Muscle layer of colon (tissue), 2 donors: ENCODE data around the gene MFSD2B.

Experiments
- H3K27ac ChIP-seq: one replicate; pipeline ENCODE4 v1.7.0; 2013; ENCODE audit warnings: low read depth, mild to moderate bottlenecking, low read length, moderate library complexity
- H3K27me3 ChIP-seq, 2 donors: one replicate each; pipeline ENCODE4 v1.7.0; 2013; ENCODE audit warnings: low read length in 2 of 2, mild to moderate bottlenecking in 2 of 2; ENCODE audit not compliant: insufficient read depth in 2 of 2, control insufficient read depth in 1 of 2
- H3K36me3 ChIP-seq: one replicate; pipeline ENCODE4 v1.7.0; 2013; ENCODE audit warnings: mild to moderate bottlenecking, low read length; ENCODE audit not compliant: insufficient read depth
- H3K4me1 ChIP-seq: one replicate; pipeline ENCODE4 v1.7.0; 2013; ENCODE audit warnings: mild to moderate bottlenecking, low read length; ENCODE audit not compliant: insufficient read depth
- H3K4me3 ChIP-seq, 2 donors: one replicate each; pipeline ENCODE4 v1.7.0; 2013; ENCODE audit warnings: low read length in 2 of 2, low read depth in 1 of 2, mild to moderate bottlenecking in 1 of 2, moderate library complexity in 1 of 2
- H3K9ac ChIP-seq: one replicate; pipeline ENCODE4 v1.7.0; 2013; ENCODE audit warnings: low read length
- H3K9me3 ChIP-seq: one replicate; pipeline ENCODE4 v1.7.0; 2013; ENCODE audit warnings: mild to moderate bottlenecking, low read length
- donor health status: abdominal sarcoma.
- donor health status: Adenocarcinoma of cecum.

Gene MFSD2B

GRCh38 chr2:24045511-24046508 is 35.9 kb downstream of the MFSD2B start:
- H3K4me3 ChIP-seq, result peak overlapping the region in 1 of 2 donors; percentile 80

GRCh38 chr2:24046599-24046929 is 36.7 kb downstream of the MFSD2B start:
- Histone ChIP-seq H3K27me3 (peaks cover 0 to 5% of the 10 kb centered on the region in 2 donors), H3K27ac (no peak overlapping the region), H3K9me3 (no peaks in the 10 kb centered on the region), H3K9ac (peak overlapping the region; percentile 52), H3K4me3 (peak overlapping the region; percentile 73 to 80), H3K4me1 (peaks cover 15% of the 10 kb centered on the region), H3K36me3 (no peaks in the 10 kb centered on the region)

More at GRCh38 chr2:24045511-24046508, 35.9 kb downstream of the MFSD2B start:
- H3K4me1 ChIP-seq, result peaks cover 15% of the 10 kb centered on the region
- H3K27me3 ChIP-seq, result peaks cover 0 to 5% of the 10 kb centered on the region in 2 donors
- H3K9me3 ChIP-seq, result no peaks in the 10 kb centered on the region
- no peak overlapping the region for H3K27ac ChIP-seq
- H3K9ac ChIP-seq, result no peak overlapping the region
- H3K36me3 ChIP-seq, result no peaks in the 10 kb centered on the region

- Histone ChIP-seq H3K9ac (peak within 1 kb of the TSS; percentile 52), H3K27ac (peak within 1 kb of the TSS; percentile 77), H3K27me3 (peaks cover 0 to 5% of the 10 kb centered on the region in 2 donors), H3K36me3 (no peaks in the 10 kb centered on the region), H3K4me3 (peak within 1 kb of the TSS; percentile 73 to 80), H3K4me1 (peaks cover 15% of the 10 kb centered on the region), H3K9me3 (no peaks in the 10 kb centered on the region)
Observed at GRCh38 chr2:24046930-24047702, 37.2 kb downstream of the MFSD2B start, which contains the start of gene WDCP. Gene WDCP, minus strand, starts transcription at chr2:24047391. Its CDS starts 7,897 bp downstream, at chr2:24039494.

- H3K9ac ChIP-seq, result no peak overlapping the region
- no peak overlapping the region for H3K27ac ChIP-seq
- H3K27me3 ChIP-seq, result peaks cover 0 to 5% of the 10 kb centered on the region in 2 donors
Observed at GRCh38 chr2:24047703-24048033, 37.8 kb downstream of the MFSD2B start.

GRCh38 chr2:24048769-24049484 is 39.0 kb downstream of the MFSD2B start:
- H3K9me3 ChIP-seq, result no peaks in the 10 kb centered on the region
- H3K4me3 ChIP-seq, result peak overlapping the region; percentile 61 to 79
- H3K9ac ChIP-seq, result no peak overlapping the region
- no peaks in the 10 kb centered on the region for H3K36me3 ChIP-seq
- H3K27ac ChIP-seq, result peak overlapping the region; percentile 13
- peaks cover 15% of the 10 kb centered on the region for H3K4me1 ChIP-seq
- H3K27me3 ChIP-seq, result peaks cover 0 to 5% of the 10 kb centered on the region in 2 donors

More at GRCh38 chr2:24047703-24048033, 37.8 kb downstream of the MFSD2B start:
- Histone ChIP-seq H3K9me3 (no peaks in the 10 kb centered on the region), H3K4me1 (peaks cover 15% of the 10 kb centered on the region), H3K4me3 (peak overlapping the region; percentile 73 to 80), H3K36me3 (no peaks in the 10 kb centered on the region)

- peak within 1 kb of the TSS; percentile 61 to 79 for H3K4me3 ChIP-seq
- no peaks in the 10 kb centered on the region for H3K36me3 ChIP-seq
- peaks cover 0 to 5% of the 10 kb centered on the region in 2 donors for H3K27me3 ChIP-seq
- H3K27ac ChIP-seq, result peak within 1 kb of the TSS; percentile 13
- H3K9ac ChIP-seq, result no peak within 1 kb of the TSS
- H3K4me1 ChIP-seq, result peaks cover 15% of the 10 kb centered on the region
- H3K9me3 ChIP-seq, result no peaks in the 10 kb centered on the region
Observed at GRCh38 chr2:24049485-24050021, 39.7 kb downstream of the MFSD2B start, which contains the start of gene FKBP1B. Gene FKBP1B, plus strand, starts transcription at chr2:24049741. Its CDS starts 109 bp downstream, at chr2:24049850.

GRCh38 chr2:24050041-24050979 is 40.4 kb downstream of the MFSD2B start:
- Histone ChIP-seq H3K27me3 (peaks cover 0 to 5% of the 10 kb centered on the region in 2 donors), H3K4me1 (peaks cover 15% of the 10 kb centered on the region), H3K27ac (no peak overlapping the region), H3K36me3 (no peaks in the 10 kb centered on the region), H3K9ac (no peak overlapping the region), H3K9me3 (no peaks in the 10 kb centered on the region), H3K4me3 (peak overlapping the region; percentile 61 to 79)

- H3K27ac ChIP-seq, result no peak overlapping the region
Observed at GRCh38 chr2:24051833-24052232, 41.9 kb downstream of the MFSD2B start.

GRCh38 chr2:24052951-24053350 is 43.1 kb downstream of the MFSD2B start:
- peaks cover 8% of the 10 kb centered on the region for H3K4me1 ChIP-seq
- H3K27ac ChIP-seq, result no peak overlapping the region
- no peaks in the 10 kb centered on the region for H3K36me3 ChIP-seq
- H3K27me3 ChIP-seq, result peaks cover 0 to 5% of the 10 kb centered on the region in 2 donors
- H3K9me3 ChIP-seq, result no peaks in the 10 kb centered on the region
- no peak overlapping the region for H3K9ac ChIP-seq
- no peak overlapping the region for H3K4me3 ChIP-seq

More at GRCh38 chr2:24051833-24052232, 41.9 kb downstream of the MFSD2B start:
- Histone ChIP-seq H3K36me3 (no peaks in the 10 kb centered on the region), H3K27me3 (peaks cover 0 to 5% of the 10 kb centered on the region in 2 donors), H3K4me3 (no peak overlapping the region), H3K9me3 (no peaks in the 10 kb centered on the region), H3K9ac (no peak overlapping the region), H3K4me1 (peaks cover 8% of the 10 kb centered on the region)
